Breast epithelium (tissue), 4 donors: ENCODE data around the gene NBR1. TPM values are rescaled to one million over a fixed set of nuclear protein-coding genes. Genes with fewer than 3 reads are reported as not detected.

ENCODE experiments used
- DNase-seq, 2 donors: peaks; one replicate each; pipeline ENCODE4 v3.0.0-alpha.2; 2019; ENCODE audit warnings: low spot score in 2 of 2
- H3K27ac ChIP-seq, 2 donors: fragments of 200-600 bp; sonication (generic) in 1 of 2; one replicate each; pipeline ENCODE4 v1.5.1; 2016 to 2019; ENCODE audit warnings: mild to moderate bottlenecking in 1 of 2
- H3K27me3 ChIP-seq, 2 donors: fragments of 200-600 bp; sonication (generic) in 1 of 2; one replicate each; pipeline versions ENCODE4 v1.5.1 to v1.6.0; 2017 to 2019; ENCODE audit warnings: control low read depth in 1 of 2, mild to moderate bottlenecking in 1 of 2
- H3K36me3 ChIP-seq: fragments of 200-600 bp; one replicate; pipeline ENCODE4 v1.5.1; 2019
- H3K4me1 ChIP-seq, 2 donors: fragments of 200-600 bp; sonication (generic); one replicate each; pipeline ENCODE4 v1.5.1; 2016 to 2019; ENCODE audit warnings: control low read depth in 1 of 2
- H3K4me3 ChIP-seq, 3 donors: fragments of 200-600 bp; sonication (generic); 1 replicate in 2 of 3; 2 replicates in 1 of 3; pipeline ENCODE4 v1.5.1; 2016 to 2019; ENCODE audit warnings: mild to moderate bottlenecking in 3 of 3, moderate library complexity in 2 of 3
- H3K9me3 ChIP-seq, 2 donors: fragments of 200-600 bp; sonication (generic) in 1 of 2; one replicate each; pipeline ENCODE4 v1.5.1; 2016 to 2019; ENCODE audit warnings: control low read depth in 1 of 2
- CTCF ChIP-seq, 3 donors: fragments of 450-650 bp; IDR thresholded peaks; one replicate each; pipeline ENCODE4 v1.5.1; 2016 to 2017; ENCODE audit warnings: antibody characterized with exemption in 3 of 3, mild to moderate bottlenecking in 3 of 3, moderate library complexity in 3 of 3
- POLR2A ChIP-seq: fragments of 450-650 bp; IDR thresholded peaks from one replicate; pipeline ENCODE4 v1.6.1; 2016; ENCODE audit warnings: antibody characterized with exemption, mild to moderate bottlenecking, moderate library complexity
- POLR2AphosphoS5 ChIP-seq, 3 donors: sonication (generic); formaldehyde crosslinking; IDR thresholded peaks; one replicate each; pipeline ENCODE4 v1.6.1; 2017; ENCODE audit warnings: antibody characterized with exemption in 3 of 3
- intact Hi-C: fragments of 100-400 bp; cut with DNase I; formaldehyde crosslinking; loops from one replicate; pipeline ENCODE4 v1.15.1; 2023; ENCODE audit warnings: low total_unique reads
- total RNA-seq, 3 donors: library from RNA; depleted of rRNA; stranded (reverse); fragments of >200 nt; gene quantifications; one replicate each; pipeline ENCODE4 v1.1.0, GENCODE V29; 2016

NBR1 gene
- total RNA-seq, 3 donors from 2014 or later, result 90.1 to 131 (median 92.1) TPM

GRCh38 chr17:43211480-43212402 is 40.7 kb downstream of the NBR1 start, which contains the start of gene TMEM106A:
Gene TMEM106A (plus strand): TSS chr17:43211875. CDS start chr17:43213042, 1,167 bp downstream.
- peak; percentile 66 to 82 for DNase-seq
- H3K4me1 ChIP-seq, result peaks cover 0 to 7% of the 10 kb centered on the region in 2 donors
- H3K9me3 ChIP-seq, result no peaks in the 10 kb centered on the region
- peak within 1 kb of the TSS; percentile 84 to 90 for H3K27ac ChIP-seq
- no peaks in the 10 kb centered on the region for H3K36me3 ChIP-seq
- H3K4me3 ChIP-seq, result peak within 1 kb of the TSS; percentile 62 to 84 (median 66)
- TF ChIP-seq CTCF (IDR thresholded peaks at IDR 0.05), result peak in 2 of 3 donors; percentile 20 to 33
- peak in 2 of 3 donors; percentile 28 to 36 for TF ChIP-seq POLR2AphosphoS5 (IDR thresholded peaks at IDR 0.05)
- no peak for TF ChIP-seq POLR2A
- no peaks in the 10 kb centered on the region for H3K27me3 ChIP-seq
- intact Hi-C loops, result no loop called here

DNA sequence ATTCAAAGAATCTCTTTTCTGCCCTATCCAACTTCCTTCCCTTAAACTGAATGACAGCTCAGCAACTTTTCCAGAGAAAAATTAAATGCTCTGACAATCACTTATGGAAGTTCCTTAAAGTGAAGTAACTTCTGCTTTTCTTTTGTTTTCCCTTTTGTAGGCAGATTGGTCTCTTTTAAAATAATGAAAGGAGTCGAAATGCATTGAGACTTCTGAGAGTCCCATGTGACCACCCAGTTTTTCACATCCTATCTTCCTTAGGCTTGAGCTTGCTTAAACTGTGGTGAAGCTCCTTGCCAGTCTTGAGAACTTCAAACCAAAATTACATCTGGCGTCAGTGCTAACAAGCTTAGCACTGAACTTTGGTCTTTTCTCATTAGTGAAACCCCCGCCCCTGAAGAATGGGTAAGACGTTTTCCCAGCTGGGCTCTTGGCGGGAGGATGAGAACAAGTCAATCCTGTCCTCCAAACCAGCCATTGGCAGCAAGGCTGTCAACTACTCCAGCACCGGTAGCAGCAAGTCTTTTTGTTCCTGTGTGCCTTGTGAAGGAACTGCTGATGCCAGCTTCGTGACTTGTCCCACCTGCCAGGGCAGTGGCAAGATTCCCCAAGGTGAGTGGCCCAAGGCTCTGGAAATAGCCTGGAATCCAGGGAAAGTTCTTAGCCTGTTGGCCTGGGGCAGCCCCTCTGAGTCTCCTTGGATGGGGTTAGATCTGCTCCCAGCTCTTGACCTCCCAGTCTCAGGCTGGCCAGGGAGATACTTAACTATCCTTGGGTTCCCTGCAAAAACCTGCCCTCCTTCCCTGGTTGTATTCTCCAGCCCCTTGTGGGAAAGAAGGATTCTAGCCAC is 41.9 kb downstream of the NBR1 start:
- no peaks in the 10 kb centered on the region for H3K27me3 ChIP-seq
- peaks cover 0 to 7% of the 10 kb centered on the region in 2 donors for H3K4me1 ChIP-seq
- H3K4me3 ChIP-seq, result peak overlapping the region; percentile 62 to 84 (median 66)
- no peaks in the 10 kb centered on the region for H3K36me3 ChIP-seq
- peak overlapping the region; percentile 84 to 90 for H3K27ac ChIP-seq
- intact Hi-C loops, result no loop called here
- no peaks in the 10 kb centered on the region for H3K9me3 ChIP-seq
- DNase-seq, result peak in 1 of 2 donors; percentile 19
- no peak for TF ChIP-seq POLR2A
- no peak for TF ChIP-seq CTCF (IDR thresholded peaks at IDR 0.05)
- TF ChIP-seq POLR2AphosphoS5 (IDR thresholded peaks at IDR 0.05), result no peak

DNA sequence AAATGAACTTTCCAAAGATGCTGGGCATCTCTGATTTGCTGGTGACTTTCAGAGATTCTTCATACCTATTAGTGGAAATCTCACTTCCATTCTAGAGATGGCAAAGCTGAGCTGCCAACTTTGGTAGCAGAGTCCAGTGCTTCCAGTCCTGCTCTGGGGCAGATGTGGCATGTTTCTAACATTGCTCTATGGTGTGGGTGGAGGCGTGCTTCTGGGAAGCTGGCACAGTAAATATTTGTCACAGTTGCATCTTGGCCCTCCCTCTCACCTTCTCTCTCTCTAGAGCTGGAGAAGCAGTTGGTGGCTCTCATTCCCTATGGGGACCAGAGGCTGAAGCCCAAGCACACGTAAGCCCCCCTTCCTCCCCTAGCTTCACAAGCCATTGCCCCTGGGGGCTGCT is 42.5 kb downstream of the NBR1 start:
- no peak for DNase-seq
- TF ChIP-seq POLR2AphosphoS5 (IDR thresholded peaks at IDR 0.05) (no peak), POLR2A (no peak), CTCF (IDR thresholded peaks at IDR 0.05) (no peak)
- Histone ChIP-seq H3K4me1 (peaks cover 0 to 7% of the 10 kb centered on the region in 2 donors), H3K27me3 (no peaks in the 10 kb centered on the region), H3K4me3 (no peak overlapping the region), H3K27ac (peak overlapping the region; percentile 40 to 62), H3K9me3 (no peaks in the 10 kb centered on the region), H3K36me3 (no peaks in the 10 kb centered on the region)
- intact Hi-C loops, result no loop called here

DNA sequence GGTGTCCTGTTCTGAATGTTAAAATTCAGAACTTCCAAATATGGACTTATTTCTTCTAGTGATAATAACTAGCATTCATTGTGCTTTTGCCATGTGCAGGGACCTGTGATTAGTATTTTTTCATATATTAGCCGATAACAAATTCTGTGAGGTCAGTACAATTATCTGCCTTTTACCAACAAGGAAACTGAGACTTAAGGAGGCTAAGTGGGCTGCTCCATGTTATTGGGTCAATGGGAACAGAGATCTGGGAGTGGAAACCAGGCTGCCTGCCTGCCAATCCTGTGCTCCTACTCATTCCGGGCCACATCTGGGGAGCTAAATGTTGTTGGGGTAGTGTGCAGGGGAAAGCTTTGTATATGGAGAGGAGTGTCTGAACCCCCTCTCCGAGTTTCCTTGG is 44.3 kb downstream of the NBR1 start:
- Histone ChIP-seq H3K27ac (no peak overlapping the region), H3K4me3 (no peak overlapping the region), H3K27me3 (no peaks in the 10 kb centered on the region), H3K9me3 (no peaks in the 10 kb centered on the region), H3K4me1 (peaks cover 0 to 7% of the 10 kb centered on the region in 2 donors), H3K36me3 (no peaks in the 10 kb centered on the region)
- intact Hi-C loops, result no loop called here
- TF ChIP-seq POLR2A (no peak), POLR2AphosphoS5 (IDR thresholded peaks at IDR 0.05) (no peak), CTCF (IDR thresholded peaks at IDR 0.05) (no peak)
- DNase-seq, result no peak
